Activated CD8-positive, alpha-beta memory T cell treated with anti-CD3 and anti-CD28 coated beads, Interleukin-2, amount 50 U/mL, for 24 hours (primary cell): ENCODE measurements around the gene ZNF574.
A peak's percentile ranks its signal among the peaks of the same experiment; 100 is the strongest.
"Not testable (repeated sequence)": the region's sequence is repeated elsewhere in the genome, so short reads cannot be mapped to it uniquely, and the experiment has no call there.

ENCODE experiments used
- DNase-seq: peaks from one replicate; pipeline ENCODE4 v3.0.0-alpha.2; 2020; ENCODE audit errors: extremely low read depth

Gene ZNF574

GRCh38 chr19:42075616-42076379 lies at the start of gene ZNF574:
ZNF574 (plus strand) TSS chr19:42076166; CDS start chr19:42078607, 2,441 bp downstream.
- DNase-seq, result peak; percentile 89

GRCh38 chr19:42028304-42029216 lies 47.4 kb upstream of the ZNF574 start:
- DNase-seq, result no peak

- no peak for DNase-seq
Observed at GRCh38 chr19:42030645-42031440, 45.1 kb upstream of the ZNF574 start.

GRCh38 chr19:42032431-42032830 lies 43.5 kb upstream of the ZNF574 start:
- DNase-seq, result no peak

- no peak for DNase-seq
Observed at GRCh38 chr19:42033413-42033812, 42.6 kb upstream of the ZNF574 start.

- peak; percentile 21 for DNase-seq
Observed at GRCh38 chr19:42034640-42035391, 41.1 kb upstream of the ZNF574 start.

GRCh38 chr19:42037649-42038048 lies 38.3 kb upstream of the ZNF574 start:
- no peak for DNase-seq

GRCh38 chr19:42038666-42039065 lies 37.3 kb upstream of the ZNF574 start:
- DNase-seq, result no peak

- no peak for DNase-seq
Observed at GRCh38 chr19:42040031-42040430, 35.9 kb upstream of the ZNF574 start.

GRCh38 chr19:42040491-42040890 lies 35.5 kb upstream of the ZNF574 start:
- DNase-seq, result not testable (repeated sequence)

- DNase-seq, result no peak
Observed at GRCh38 chr19:42042455-42043170, 33.4 kb upstream of the ZNF574 start.

GRCh38 chr19:42045575-42045974 lies 30.4 kb upstream of the ZNF574 start:
- no peak for DNase-seq

- no peak for DNase-seq
Observed at GRCh38 chr19:42048992-42049391, 27.0 kb upstream of the ZNF574 start.

GRCh38 chr19:42051166-42052115 lies 24.5 kb upstream of the ZNF574 start:
- DNase-seq, result no peak

- DNase-seq, result no peak
Observed at GRCh38 chr19:42052241-42052863, 23.6 kb upstream of the ZNF574 start.

- no peak for DNase-seq
Observed at GRCh38 chr19:42053037-42053935, 22.7 kb upstream of the ZNF574 start.

- DNase-seq, result no peak
Observed at GRCh38 chr19:42054205-42054604, 21.8 kb upstream of the ZNF574 start.

- no peak for DNase-seq
Observed at GRCh38 chr19:42057846-42058245, 18.1 kb upstream of the ZNF574 start.
